Smooth muscle cell (in vitro differentiated cells): Measurements from ENCODE around the gene HHIPL1. TPM values are rescaled to one million over a fixed set of nuclear protein-coding genes. Genes with fewer than 3 reads are reported as not detected.

Source experiments
- DNase-seq: peaks from one replicate; lab custom pipeline; 2025; ENCODE audit not compliant: unreplicated experiment; lab: John Stamatoyannopoulos, UW
- H2AFZ ChIP-seq: fragments of 200-600 bp; sonication (generic); 2 replicates; pipeline ENCODE4 v1.6.0; 2016; ENCODE audit warnings: antibody characterized with exemption, low read depth, mild to moderate bottlenecking
- H3F3A ChIP-seq: fragments of 200-600 bp; sonication (generic); 2 replicates; pipeline ENCODE4 v1.6.0; 2017; ENCODE audit warnings: antibody characterized with exemption, low read depth
- H3K27ac ChIP-seq: fragments of 200-600 bp; sonication (generic); 2 replicates; pipeline ENCODE4 v1.5.1; 2016; ENCODE audit warnings: low read depth, mild to moderate bottlenecking
- H3K27me3 ChIP-seq: fragments of 200-600 bp; sonication (generic); 2 replicates; pipeline ENCODE4 v1.6.1; 2016; ENCODE audit warnings: low read depth, mild to moderate bottlenecking
- H3K36me3 ChIP-seq: fragments of 200-600 bp; sonication (generic); 2 replicates; pipeline ENCODE4 v1.5.1; 2016; ENCODE audit warnings: low read depth
- H3K4me1 ChIP-seq: fragments of 200-600 bp; sonication (generic); 2 replicates; pipeline ENCODE4 v1.5.1; 2016; ENCODE audit warnings: low read depth
- H3K4me2 ChIP-seq: fragments of 200-600 bp; sonication (generic); 2 replicates; pipeline ENCODE4 v1.6.0; 2016; ENCODE audit warnings: mild to moderate bottlenecking
- H3K4me3 ChIP-seq: fragments of 200-600 bp; sonication (generic); 2 replicates; pipeline ENCODE4 v1.5.1; 2016; ENCODE audit warnings: mild to moderate bottlenecking
- H3K79me2 ChIP-seq: fragments of 200-600 bp; sonication (generic); 2 replicates; pipeline ENCODE4 v1.6.0; 2016; ENCODE audit warnings: low read depth, mild to moderate bottlenecking
- H3K9ac ChIP-seq: fragments of 200-600 bp; sonication (generic); 2 replicates; pipeline ENCODE4 v1.6.0; 2016; ENCODE audit warnings: low read depth
- H3K9me3 ChIP-seq: fragments of 200-600 bp; sonication (generic); replicated peaks from 2 replicates; pipeline ENCODE4 v1.5.1; 2016; ENCODE audit warnings: low read depth
- H4K20me1 ChIP-seq: fragments of 200-600 bp; sonication (generic); 2 replicates; pipeline ENCODE4 v1.6.0; 2016; ENCODE audit warnings: low read depth
- WGBS: methylation state at CpG from one replicate; pipeline ENCODE4 v1.1.7; 2016; ENCODE audit warnings: low lambda C conversion rate; 5-methylcytosine and 5-hydroxymethylcytosine counted together
- polyA plus RNA-seq: library from polyadenylated mRNA; unstranded; fragments of >200 nt; fragmentation: Nextera tagmentation; extraction: Ambion mirVana; gene quantifications from 2 replicates; pipeline ENCODE4 v1.2.1, GENCODE V29; 2016
- total RNA-seq: library from RNA; depleted of rRNA; stranded (reverse); fragments of >200 nt; gene quantifications from 2 replicates; pipeline ENCODE4 v1.2.3, GENCODE V29; 2014
- TF ChIP-seq, protein P1 (sequence below): fragments of 200-600 bp; sonication (generic); IDR thresholded peaks from 2 replicates; pipeline ENCODE4 v1.5.1; 2017; ENCODE audit warnings: borderline replicate concordance, mild to moderate bottlenecking, antibody characterized with exemption; ENCODE audit not compliant: insufficient read depth, poor library complexity, severe bottlenecking

Gene HHIPL1
- total and polyA plus RNA-seq, 2 experiments from 2014 or later, result 9.6 to 11.9 TPM

DNA sequence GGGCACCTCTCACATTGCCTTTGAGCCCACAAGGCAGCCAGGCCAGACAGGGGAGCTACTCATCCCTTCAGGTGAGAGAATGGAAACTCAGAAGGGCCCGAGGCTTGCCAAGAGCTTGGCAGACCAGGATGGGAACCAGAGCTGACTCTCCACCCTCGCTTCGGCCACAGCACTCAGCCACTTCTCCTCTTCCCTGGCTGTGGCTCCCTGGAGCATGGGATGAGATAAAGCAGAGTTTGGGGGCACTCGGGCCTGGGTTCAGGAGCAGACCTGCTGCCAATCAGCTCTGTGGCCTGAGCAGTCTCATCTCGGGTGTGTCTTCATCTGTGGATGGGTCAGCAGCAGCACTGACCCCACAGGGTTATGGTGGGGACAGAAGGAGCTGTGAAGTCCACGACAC lies 20.9 kb upstream of the HHIPL1 start:
- H3K4me1 ChIP-seq, result peaks cover 8% of the 10 kb centered on the region
- H3K4me3 ChIP-seq, result no peak overlapping the region
- 92% methylated on average over 6 of the region's 6 CpGs for WGBS
- no peak overlapping the region for H3K27ac ChIP-seq
- H3K4me2 ChIP-seq, result no peak overlapping the region
- no peak for DNase-seq
- no peaks in the 10 kb centered on the region for H3F3A ChIP-seq
- no peak overlapping the region for H3K9ac ChIP-seq
- H3K36me3 ChIP-seq, result no peaks in the 10 kb centered on the region
- TF ChIP-seq, protein P1, sequence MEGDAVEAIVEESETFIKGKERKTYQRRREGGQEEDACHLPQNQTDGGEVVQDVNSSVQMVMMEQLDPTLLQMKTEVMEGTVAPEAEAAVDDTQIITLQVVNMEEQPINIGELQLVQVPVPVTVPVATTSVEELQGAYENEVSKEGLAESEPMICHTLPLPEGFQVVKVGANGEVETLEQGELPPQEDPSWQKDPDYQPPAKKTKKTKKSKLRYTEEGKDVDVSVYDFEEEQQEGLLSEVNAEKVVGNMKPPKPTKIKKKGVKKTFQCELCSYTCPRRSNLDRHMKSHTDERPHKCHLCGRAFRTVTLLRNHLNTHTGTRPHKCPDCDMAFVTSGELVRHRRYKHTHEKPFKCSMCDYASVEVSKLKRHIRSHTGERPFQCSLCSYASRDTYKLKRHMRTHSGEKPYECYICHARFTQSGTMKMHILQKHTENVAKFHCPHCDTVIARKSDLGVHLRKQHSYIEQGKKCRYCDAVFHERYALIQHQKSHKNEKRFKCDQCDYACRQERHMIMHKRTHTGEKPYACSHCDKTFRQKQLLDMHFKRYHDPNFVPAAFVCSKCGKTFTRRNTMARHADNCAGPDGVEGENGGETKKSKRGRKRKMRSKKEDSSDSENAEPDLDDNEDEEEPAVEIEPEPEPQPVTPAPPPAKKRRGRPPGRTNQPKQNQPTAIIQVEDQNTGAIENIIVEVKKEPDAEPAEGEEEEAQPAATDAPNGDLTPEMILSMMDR, result no peak
- H3K79me2 ChIP-seq, result no peaks in the 10 kb centered on the region
- H3K27me3 ChIP-seq, result no peaks in the 10 kb centered on the region
- no peaks in the 10 kb centered on the region for H3K9me3 ChIP-seq
- no peak overlapping the region for H2AFZ ChIP-seq
- no peaks in the 10 kb centered on the region for H4K20me1 ChIP-seq

DNA sequence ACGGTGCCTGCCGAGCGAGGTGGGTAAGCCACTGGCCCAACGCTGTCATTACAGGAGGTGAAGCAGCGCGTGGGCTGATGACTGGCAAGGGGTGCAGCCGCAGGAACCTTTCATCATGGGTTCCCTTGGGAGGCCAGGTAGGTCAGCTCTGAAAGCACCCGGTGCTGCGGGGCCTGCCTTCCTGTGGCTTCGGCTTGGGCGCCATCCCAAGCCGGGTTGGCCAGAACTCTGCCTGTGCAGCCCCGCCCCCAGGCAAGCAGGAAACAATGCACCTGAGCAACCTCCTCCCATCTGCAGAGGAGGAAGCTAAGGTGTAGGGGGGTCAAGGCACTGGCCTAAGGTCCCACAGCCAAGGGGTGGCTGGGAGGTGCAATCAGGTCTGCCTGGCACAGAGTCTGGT lies 20.0 kb upstream of the HHIPL1 start:
- H3K4me1 ChIP-seq, result peaks cover 4% of the 10 kb centered on the region
- H3K79me2 ChIP-seq, result no peaks in the 10 kb centered on the region
- no peaks in the 10 kb centered on the region for H3K27me3 ChIP-seq
- no peak overlapping the region for H2AFZ ChIP-seq
- H3F3A ChIP-seq, result no peaks in the 10 kb centered on the region
- H3K27ac ChIP-seq, result no peak overlapping the region
- H3K9me3 ChIP-seq, result no peaks in the 10 kb centered on the region
- no peak overlapping the region for H3K4me2 ChIP-seq
- DNase-seq, result no peak
- no peak overlapping the region for H3K4me3 ChIP-seq
- WGBS, result 83% methylated on average over 13 of the region's 13 CpGs
- TF ChIP-seq, protein P1, result no peak
- no peaks in the 10 kb centered on the region for H3K36me3 ChIP-seq
- H4K20me1 ChIP-seq, result no peaks in the 10 kb centered on the region
- no peak overlapping the region for H3K9ac ChIP-seq

DNA sequence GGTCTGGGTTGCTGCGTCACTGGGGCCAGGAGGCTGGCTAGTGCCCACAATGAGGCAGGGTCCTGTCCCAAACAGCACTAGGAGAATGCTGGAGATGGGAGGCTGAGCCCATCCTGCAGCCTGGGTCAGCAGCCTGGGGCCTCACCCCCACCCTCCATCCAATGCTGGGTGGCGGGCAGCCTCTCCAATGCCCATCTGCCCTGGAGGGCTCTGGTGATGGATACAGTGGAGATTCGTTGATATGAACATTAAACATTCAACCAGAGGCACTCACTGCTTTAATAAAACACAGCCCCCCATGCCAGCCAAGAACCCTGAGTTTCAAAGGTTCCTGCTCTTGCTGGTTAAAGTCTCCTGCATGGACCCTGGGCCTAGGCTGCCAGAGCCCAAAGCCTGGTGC lies 19.5 kb upstream of the HHIPL1 start:
- DNase-seq, result no peak
- Histone ChIP-seq H3K27me3 (no peaks in the 10 kb centered on the region), H3K9me3 (no peaks in the 10 kb centered on the region), H3K36me3 (no peaks in the 10 kb centered on the region), H2AFZ (no peak overlapping the region), H3K4me3 (no peak overlapping the region), H3K9ac (no peak overlapping the region), H3F3A (no peaks in the 10 kb centered on the region), H3K79me2 (no peaks in the 10 kb centered on the region), H3K4me1 (no peaks in the 10 kb centered on the region), H3K4me2 (no peak overlapping the region), H4K20me1 (no peaks in the 10 kb centered on the region), H3K27ac (no peak overlapping the region)
- WGBS, result 89% methylated on average over 3 of the region's 3 CpGs
- TF ChIP-seq, protein P1, result no peak

DNA sequence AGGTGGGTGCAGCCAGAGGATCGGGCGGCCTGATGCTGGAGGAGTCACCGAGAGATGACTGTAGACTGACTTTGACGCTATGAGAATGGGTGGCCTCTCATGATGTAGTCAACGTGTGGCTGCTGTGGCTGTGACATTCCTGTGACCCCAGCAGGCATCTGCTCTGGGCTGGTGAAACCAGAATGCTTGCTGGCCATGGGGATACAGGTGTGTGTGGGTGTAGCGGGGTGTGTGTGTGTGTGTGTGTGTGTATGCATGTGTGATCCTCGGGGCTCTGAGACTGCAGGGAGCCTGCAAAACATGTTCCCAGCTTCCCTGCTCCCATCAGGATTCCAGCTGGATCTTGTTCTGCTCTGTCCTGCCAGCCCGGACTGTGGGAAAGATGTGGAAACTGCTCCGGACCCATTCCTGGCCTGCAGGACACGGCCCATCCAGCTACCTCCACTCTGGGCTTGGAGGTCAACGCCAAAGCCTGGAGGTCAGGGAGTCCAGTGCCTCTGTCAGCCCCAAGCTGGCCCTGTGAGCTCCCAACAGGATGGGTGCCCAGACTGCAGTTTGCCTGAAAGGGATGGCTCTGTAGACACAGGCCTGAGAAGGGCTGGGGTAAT lies 18.8 kb upstream of the HHIPL1 start:
- no peaks in the 10 kb centered on the region for H3K9me3 ChIP-seq
- no peak overlapping the region for H3K4me2 ChIP-seq
- H3K27ac ChIP-seq, result no peak overlapping the region
- TF ChIP-seq, protein P1, result no peak
- no peak overlapping the region for H3K4me3 ChIP-seq
- H3K36me3 ChIP-seq, result no peaks in the 10 kb centered on the region
- no peaks in the 10 kb centered on the region for H4K20me1 ChIP-seq
- no peak for DNase-seq
- H3K79me2 ChIP-seq, result no peaks in the 10 kb centered on the region
- WGBS, result 85% methylated on average over 11 of the region's 11 CpGs
- no peaks in the 10 kb centered on the region for H3K4me1 ChIP-seq
- H2AFZ ChIP-seq, result no peak overlapping the region
- no peaks in the 10 kb centered on the region for H3K27me3 ChIP-seq
- no peaks in the 10 kb centered on the region for H3F3A ChIP-seq
- H3K9ac ChIP-seq, result no peak overlapping the region
